ENCODE data around the gene NLK. TPM values are rescaled to one million over a fixed set of nuclear protein-coding genes. Genes with fewer than 3 reads are reported as not detected.
"Not testable (repeated sequence)": the region's sequence is repeated elsewhere in the genome, so short reads cannot be mapped to it uniquely, and the experiment has no call there.

NLK gene
- total RNA-seq, 1 donor from 2014 or later = 23.8 TPM

DNA sequence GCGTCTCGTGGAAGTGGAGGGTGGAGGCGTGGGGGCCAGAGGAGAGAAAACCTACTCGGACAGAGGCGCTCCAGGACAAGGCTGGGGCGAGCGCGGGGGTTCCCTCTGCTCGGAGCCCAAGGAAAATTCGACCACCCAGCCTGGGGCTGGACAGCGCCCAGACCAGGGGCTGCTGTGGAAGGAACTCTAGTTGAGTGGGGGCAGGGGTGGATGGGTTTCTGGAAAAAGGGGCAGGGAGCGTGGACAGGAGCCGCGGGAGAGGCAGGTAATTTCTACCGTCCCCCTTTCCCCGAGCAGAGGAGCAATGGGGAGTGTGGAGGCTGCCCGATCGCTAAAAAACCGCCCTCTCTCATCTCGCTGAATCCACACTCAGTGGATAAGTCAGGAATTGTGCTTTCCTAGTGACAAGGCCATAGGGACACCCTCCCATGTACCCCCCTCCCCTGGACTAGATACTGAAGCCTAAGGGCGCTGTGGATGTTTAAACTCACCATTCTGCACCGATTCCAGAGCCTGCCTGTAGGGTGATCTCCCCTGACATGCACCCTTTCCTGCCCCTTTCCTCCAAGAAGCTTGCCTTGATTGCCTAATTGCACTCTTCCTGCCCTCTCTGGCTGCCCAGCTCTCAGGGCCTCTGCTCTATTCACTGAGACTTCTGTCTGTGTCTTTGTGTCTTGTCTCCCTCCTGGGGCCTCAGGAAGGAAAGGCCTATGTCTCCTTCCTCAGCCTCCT lies 185.8 kb downstream of the NLK start:
- Histone ChIP-seq H3K4me3 (peak overlapping the region; percentile 54), H3K27ac (peak overlapping the region; percentile 70), H3K9me3 (no peaks in the 10 kb centered on the region), H3K27me3 (ENCODE audit: low read depth) (peaks cover 37% of the 10 kb centered on the region), H3K36me3 (no peaks in the 10 kb centered on the region), H3K4me1 (peaks cover 8% of the 10 kb centered on the region)
- ATAC-seq (peak; percentile 26 to 28), DNase-seq (no peak)
- TF ChIP-seq, protein P1, sequence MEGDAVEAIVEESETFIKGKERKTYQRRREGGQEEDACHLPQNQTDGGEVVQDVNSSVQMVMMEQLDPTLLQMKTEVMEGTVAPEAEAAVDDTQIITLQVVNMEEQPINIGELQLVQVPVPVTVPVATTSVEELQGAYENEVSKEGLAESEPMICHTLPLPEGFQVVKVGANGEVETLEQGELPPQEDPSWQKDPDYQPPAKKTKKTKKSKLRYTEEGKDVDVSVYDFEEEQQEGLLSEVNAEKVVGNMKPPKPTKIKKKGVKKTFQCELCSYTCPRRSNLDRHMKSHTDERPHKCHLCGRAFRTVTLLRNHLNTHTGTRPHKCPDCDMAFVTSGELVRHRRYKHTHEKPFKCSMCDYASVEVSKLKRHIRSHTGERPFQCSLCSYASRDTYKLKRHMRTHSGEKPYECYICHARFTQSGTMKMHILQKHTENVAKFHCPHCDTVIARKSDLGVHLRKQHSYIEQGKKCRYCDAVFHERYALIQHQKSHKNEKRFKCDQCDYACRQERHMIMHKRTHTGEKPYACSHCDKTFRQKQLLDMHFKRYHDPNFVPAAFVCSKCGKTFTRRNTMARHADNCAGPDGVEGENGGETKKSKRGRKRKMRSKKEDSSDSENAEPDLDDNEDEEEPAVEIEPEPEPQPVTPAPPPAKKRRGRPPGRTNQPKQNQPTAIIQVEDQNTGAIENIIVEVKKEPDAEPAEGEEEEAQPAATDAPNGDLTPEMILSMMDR (IDR thresholded peaks at IDR 0.05) = no peak
- intact Hi-C loops (cut with DNase I) = no loop called here

DNA sequence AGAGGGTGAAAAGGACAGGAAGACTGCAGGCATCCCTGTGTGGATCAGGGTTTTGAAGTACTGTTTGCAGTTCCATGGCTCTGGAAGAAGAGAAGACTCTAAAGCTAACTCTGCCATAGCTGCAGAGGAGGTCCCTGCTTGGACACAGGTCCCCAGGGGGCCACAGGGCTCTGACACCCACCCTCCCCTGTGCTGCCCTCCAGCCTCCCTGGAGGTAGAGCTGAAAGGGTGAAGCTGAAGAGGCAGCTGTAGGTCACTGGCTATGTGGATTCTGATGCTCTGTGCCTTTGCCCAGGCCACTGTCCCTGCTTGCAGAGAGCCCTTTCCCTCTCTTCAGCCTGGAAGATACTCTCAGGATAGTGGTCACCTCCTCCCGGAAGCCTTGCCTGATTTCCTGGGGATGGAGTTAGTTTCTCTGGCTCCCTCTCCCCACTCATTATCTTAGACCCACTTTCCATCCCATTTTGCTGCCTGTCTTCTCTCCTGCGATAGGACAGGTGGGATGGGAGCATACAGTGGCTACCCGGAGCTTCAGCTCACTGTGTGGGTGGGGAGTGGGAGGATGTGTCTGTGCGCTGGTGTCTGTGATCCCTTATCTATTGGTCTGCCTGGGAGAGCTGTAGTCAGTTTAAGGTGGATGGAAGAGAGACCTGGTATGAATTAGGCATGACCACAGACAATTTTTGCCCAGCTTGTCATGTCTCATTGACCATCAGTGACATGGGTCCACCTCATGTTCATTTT lies 186.7 kb downstream of the NLK start:
- Histone ChIP-seq H3K27ac (no peak overlapping the region), H3K4me3 (no peak overlapping the region), H3K36me3 (no peaks in the 10 kb centered on the region), H3K4me1 (peaks cover 9% of the 10 kb centered on the region), H3K9me3 (no peaks in the 10 kb centered on the region), H3K27me3 (ENCODE audit: low read depth) (peaks cover 37% of the 10 kb centered on the region)
- ATAC-seq (no peak), DNase-seq (no peak)
- TF ChIP-seq, protein P1 (IDR thresholded peaks at IDR 0.05) = no peak
- intact Hi-C loops (cut with DNase I) = no loop called here

DNA sequence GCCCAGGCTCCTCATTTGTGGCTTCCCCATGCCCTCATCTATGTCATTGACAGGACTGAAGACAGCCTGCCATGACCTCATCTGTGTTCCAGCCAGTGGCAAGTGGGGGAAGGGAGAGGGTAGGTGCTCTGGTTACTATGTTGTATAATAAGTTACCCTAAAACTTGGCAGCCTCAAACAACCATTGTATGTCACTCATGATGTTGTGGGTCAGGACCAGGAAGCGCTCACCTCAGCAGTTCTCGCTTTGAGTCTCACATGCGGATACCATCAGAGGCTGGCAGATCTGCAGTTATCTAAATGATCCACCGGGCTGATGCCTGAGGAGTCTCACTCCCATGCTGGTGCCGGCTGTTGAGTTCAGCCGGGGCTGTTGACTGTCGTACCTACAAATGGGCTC lies 187.5 kb downstream of the NLK start:
- no peak overlapping the region for H3K4me3 ChIP-seq
- TF ChIP-seq, protein P1 (IDR thresholded peaks at IDR 0.05) = no peak
- H3K27me3 ChIP-seq (ENCODE audit: low read depth) = peaks cover 37% of the 10 kb centered on the region
- peaks cover 12% of the 10 kb centered on the region for H3K4me1 ChIP-seq
- H3K36me3 ChIP-seq = no peaks in the 10 kb centered on the region
- no peak for DNase-seq
- intact Hi-C loops (cut with DNase I) = no loop called here
- H3K27ac ChIP-seq = no peak overlapping the region
- ATAC-seq = no peak
- no peaks in the 10 kb centered on the region for H3K9me3 ChIP-seq

DNA sequence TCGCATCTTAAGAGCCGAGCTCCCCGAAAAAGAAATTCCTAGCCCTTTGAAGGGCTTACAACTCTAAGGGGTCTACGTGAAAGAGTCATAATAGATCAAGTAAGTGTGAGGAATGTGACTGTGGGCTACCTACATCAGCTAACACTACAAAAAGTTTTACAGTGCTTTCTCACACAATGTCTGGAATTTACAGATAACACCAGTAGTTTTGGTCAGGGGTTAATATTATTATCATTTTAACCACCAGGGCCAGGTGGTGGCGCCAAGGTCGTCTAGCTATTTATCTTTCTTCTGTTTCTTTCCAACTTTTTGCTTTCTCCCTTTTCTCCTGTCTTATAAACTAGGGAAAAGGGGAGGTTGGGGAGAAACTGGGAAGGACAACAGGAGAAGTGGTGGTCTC lies 188.1 kb downstream of the NLK start:
- H3K9me3 ChIP-seq; ATAC-seq; H3K36me3 ChIP-seq; H3K27ac ChIP-seq; DNase-seq; H3K4me3 ChIP-seq; intact Hi-C loops (cut with DNase I): not testable (repeated sequence)
- H3K27me3 ChIP-seq (ENCODE audit: low read depth) = peaks cover 37% of the 10 kb centered on the region
- H3K4me1 ChIP-seq = peaks cover 12% of the 10 kb centered on the region

DNA sequence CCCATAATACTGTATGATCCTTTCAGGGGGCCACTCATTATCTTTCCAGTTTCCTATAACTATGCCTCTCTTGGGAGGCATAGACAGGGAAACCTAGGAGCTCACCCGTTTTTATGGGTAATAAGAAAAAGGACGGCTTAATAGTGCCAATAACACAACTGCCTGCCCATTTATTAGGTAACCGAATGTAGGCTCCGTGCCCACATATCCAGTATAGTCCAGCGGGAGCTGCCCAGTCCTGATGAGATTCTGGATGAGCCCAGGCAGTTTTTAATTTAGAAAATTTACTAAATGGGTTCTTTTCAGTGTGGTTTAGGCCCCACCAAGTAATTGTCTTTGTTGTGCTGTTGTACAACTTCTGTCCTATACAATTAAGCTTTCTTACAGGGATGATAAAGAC lies 189.1 kb downstream of the NLK start:
- H3K4me1 ChIP-seq = peaks cover 12% of the 10 kb centered on the region
- H3K36me3 ChIP-seq; H3K27ac ChIP-seq; H3K9me3 ChIP-seq; intact Hi-C loops (cut with DNase I); H3K4me3 ChIP-seq; ATAC-seq; DNase-seq: not testable (repeated sequence)
- peaks cover 34% of the 10 kb centered on the region for H3K27me3 ChIP-seq (ENCODE audit: low read depth)

DNA sequence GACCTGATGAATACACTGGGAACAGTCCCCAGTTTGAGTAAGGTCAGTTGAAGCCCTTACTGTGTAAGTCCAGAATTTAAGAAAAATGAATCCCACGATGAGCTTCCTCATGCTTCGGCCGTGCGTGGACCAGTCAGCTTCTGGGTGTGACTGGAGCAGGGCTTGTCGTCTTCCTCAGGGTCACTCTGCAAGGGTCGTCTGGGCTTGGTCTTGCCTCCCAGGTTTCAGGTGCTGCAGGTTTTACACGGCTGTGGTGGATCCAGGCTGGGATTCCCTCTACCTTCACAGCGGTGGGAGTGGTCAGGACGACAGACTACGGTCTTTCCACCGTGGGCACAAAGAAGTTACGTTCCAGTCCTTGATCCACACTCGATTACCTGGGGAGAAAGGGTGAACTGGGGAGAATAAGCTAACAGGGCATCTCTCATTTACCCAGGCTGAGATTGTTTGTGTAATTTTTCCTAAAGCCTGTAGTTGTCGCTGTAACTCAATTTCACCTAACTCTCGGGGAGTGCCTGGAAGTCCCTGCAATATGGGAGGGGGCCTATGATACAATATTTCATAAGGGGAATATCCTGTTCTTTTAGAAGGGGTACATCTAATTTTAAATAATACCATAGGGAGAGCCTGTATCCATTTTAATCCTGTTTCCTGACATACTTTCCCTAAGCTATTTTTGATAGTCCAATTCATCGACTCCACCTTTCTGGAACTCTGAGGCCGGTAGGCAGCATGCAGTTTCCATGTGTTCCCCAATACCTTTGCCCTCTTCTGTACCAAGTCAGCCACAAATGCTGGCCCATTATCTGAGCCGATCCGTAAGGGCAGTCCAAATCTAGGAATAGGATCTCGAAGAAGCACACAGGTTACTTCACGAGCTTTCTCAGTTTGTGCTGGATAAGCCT lies 190.7 kb downstream of the NLK start:
- ATAC-seq; H3K36me3 ChIP-seq; intact Hi-C loops (cut with DNase I); DNase-seq; H3K9me3 ChIP-seq; H3K4me1 ChIP-seq: not testable (repeated sequence)
- Histone ChIP-seq H3K27ac (peak overlapping the region; percentile 81), H3K27me3 (ENCODE audit: low read depth) (peaks cover 21% of the 10 kb centered on the region), H3K4me3 (peak overlapping the region; percentile 48)
- TF ChIP-seq, protein P1 (IDR thresholded peaks at IDR 0.05) = peak; percentile 45

DNA sequence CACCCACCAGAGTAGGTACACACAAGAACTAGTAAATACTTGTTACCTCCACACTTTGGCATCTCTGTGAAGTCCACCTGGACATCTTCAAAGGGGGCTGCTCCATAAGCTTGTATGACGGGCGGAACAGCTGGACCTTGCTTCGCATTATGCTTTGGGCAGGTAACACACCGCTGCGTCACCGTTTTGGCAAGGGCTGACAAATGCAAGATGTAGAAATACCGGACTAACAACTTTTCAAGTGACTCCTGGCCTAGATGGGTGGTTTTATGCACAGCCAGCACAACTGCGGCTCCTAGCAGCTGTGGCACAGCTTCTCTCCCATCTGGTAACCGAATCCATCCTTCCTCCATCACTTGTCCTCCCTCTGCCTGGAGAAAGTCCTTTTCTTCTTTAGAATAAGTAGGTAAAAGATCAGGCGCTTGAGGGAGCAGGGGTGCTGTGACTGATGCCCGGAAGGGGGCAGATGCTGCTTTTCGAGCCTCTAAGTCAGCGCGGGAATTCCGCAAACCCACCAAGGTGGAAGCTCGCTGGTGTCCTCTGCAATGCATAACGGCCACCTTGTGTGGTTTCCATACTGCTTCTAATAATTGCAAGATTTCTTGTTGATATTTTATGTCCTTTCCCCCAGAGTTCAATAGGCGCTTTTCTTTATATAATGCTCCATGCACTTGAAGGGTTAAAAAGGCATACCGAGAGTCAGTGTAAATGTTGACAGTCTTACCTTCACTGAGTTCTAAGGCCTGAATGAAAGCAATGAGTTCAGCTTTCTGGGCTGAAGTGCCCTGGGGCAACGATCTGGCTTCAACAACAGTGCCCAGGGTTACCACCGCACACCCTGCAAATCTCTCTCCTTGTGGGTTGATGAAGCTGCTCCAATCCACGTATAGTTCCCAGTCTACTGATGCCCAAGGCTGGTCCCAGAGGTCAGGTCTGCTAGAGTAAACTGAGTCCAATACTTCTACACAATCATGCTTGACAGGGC lies 191.7 kb downstream of the NLK start:
- H3K4me1 ChIP-seq; intact Hi-C loops (cut with DNase I); H3K36me3 ChIP-seq; H3K9me3 ChIP-seq: not testable (repeated sequence)
- ATAC-seq = peak in 1 of 2 donors; percentile 56
- Histone ChIP-seq H3K4me3 (peak overlapping the region; percentile 48), H3K27me3 (ENCODE audit: low read depth) (peaks cover 12% of the 10 kb centered on the region), H3K27ac (peak overlapping the region; percentile 81)
- peak; percentile 79 for DNase-seq

DNA sequence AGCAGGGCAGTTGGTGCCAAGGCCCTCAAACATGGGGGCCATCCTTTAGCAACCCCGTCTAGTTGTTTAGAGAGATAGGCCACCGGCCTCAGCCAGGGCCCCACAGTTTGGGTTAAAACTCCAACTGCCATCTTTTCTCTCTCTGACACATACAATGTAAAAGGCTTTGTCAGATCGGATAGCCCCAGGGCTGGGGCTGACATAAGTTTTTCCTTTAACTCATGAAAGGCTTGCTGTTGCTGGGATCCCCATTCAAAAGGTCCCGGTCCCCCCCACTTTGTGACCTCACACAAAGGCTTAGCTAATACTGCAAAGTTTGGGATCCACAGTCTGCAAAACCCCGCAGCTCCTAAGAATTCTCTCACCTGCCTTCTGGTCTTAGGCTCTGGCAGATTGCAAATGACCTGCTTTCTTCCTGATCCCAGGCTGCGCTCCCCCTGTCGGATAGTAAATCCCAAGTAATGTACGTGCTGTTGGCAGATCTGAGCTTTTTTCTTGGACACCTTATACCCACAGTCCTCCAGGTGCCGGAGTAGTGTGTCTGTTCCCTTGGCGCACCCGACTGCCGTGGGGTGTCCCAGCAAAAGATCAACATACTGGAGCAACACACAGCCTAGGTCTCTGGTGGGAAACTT lies 192.7 kb downstream of the NLK start:
- H3K36me3 ChIP-seq; H3K4me1 ChIP-seq; ATAC-seq; DNase-seq; H3K27ac ChIP-seq; H3K27me3 ChIP-seq (ENCODE audit: low read depth); H3K4me3 ChIP-seq; intact Hi-C loops (cut with DNase I); H3K9me3 ChIP-seq: not testable (repeated sequence)

All from lower lobe of right lung (tissue), 2 donors.